ENCODE results near the gene BEST4.

The BEST4 gene

DNA sequence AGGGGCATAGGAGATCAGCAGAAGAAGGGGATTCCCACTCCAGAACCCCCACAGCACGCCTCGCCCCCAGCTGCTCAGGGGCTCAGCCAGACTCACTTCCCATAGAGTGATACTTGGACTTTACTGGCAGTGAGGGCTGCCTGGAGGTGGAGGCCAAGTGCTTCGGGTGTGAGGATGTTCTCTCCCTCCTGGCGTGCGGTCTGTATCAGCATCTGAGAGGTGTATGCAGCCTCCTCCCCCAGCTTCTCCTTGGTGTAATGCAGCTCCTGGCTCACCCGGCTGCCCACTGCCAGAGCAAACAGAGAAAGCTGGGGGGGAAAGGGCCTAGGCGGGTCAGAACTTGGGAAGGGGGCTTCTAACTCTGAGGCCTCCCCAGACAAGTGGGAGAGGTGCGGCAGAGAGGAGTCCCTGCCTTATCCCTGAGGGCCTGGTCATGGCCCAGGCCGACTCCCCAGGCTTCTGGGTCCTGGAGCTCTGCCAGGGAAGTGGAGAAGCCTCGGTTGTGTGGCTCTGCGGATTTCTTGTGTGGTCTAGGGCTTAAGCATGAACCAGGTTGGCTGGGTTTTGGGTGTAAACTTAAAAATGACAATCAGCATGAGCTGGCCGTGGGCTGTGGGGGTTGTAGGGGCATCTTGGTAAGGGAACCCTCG is 44.2 kb upstream of the BEST4 start:
- Histone ChIP-seq H3K27ac (ENCODE audit: low read depth, low read length) (no peak overlapping the region), H3K4me1 (ENCODE audit: control insufficient read depth, low read length) (peaks cover 8% of the 10 kb centered on the region), H3K27me3 (ENCODE audit: control insufficient read depth, low read length) (no peaks in the 10 kb centered on the region), H3K36me3 (ENCODE audit: control insufficient read depth, low read length) (no peaks in the 10 kb centered on the region), H3K9me2 (replicated peaks; ENCODE audit: control insufficient read depth, low read length) (no peaks in the 10 kb centered on the region), H3K9me3 (ENCODE audit: control insufficient read depth, insufficient read depth, low read length) (no peaks in the 10 kb centered on the region), H3K79me2 (ENCODE audit: control insufficient read depth, low read length) (no peaks in the 10 kb centered on the region), H3F3A (ENCODE audit: control insufficient read depth, insufficient read depth) (no peaks in the 10 kb centered on the region), H3K4me2 (ENCODE audit: low read length) (no peak overlapping the region), H3K4me3 (ENCODE audit: low read length) (no peak overlapping the region), H4K20me1 (ENCODE audit: control insufficient read depth, insufficient read depth, low read depth, low read length) (no peaks in the 10 kb centered on the region)
- TF ChIP-seq, protein P1, sequence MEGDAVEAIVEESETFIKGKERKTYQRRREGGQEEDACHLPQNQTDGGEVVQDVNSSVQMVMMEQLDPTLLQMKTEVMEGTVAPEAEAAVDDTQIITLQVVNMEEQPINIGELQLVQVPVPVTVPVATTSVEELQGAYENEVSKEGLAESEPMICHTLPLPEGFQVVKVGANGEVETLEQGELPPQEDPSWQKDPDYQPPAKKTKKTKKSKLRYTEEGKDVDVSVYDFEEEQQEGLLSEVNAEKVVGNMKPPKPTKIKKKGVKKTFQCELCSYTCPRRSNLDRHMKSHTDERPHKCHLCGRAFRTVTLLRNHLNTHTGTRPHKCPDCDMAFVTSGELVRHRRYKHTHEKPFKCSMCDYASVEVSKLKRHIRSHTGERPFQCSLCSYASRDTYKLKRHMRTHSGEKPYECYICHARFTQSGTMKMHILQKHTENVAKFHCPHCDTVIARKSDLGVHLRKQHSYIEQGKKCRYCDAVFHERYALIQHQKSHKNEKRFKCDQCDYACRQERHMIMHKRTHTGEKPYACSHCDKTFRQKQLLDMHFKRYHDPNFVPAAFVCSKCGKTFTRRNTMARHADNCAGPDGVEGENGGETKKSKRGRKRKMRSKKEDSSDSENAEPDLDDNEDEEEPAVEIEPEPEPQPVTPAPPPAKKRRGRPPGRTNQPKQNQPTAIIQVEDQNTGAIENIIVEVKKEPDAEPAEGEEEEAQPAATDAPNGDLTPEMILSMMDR (IDR thresholded peaks at IDR 0.05; ENCODE audit: low read depth, low read length, poor library complexity, severe bottlenecking), result no peak
- no peak for TF ChIP-seq EZH2phosphoT487 (IDR thresholded peaks at IDR 0.05; ENCODE audit: borderline replicate concordance, low read length)

DNA sequence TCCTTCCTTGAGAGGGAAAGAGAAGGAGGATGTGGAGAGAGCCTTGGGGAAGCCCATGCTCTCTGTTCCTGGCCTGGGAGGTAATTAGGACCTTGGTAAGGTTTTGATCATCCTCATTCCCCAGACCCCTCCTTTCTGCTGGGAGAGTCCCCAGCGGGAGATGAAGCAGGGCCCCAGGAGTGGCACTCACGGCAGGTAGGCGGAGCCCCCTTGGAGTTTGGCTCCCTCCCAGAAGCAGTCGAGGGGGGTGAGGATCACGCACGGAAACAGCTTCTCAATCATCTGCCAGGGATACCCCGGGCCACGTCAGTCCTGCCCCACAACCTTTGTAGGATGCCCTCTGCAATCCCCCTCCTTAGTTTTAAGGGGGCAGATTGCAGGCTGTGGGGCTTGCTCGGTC is 43.5 kb upstream of the BEST4 start:
- no peaks in the 10 kb centered on the region; the same call in 1 of the 2 replicates for H3K27me3 ChIP-seq (ENCODE audit: control insufficient read depth, low read length)
- TF ChIP-seq, protein P1 (IDR thresholded peaks at IDR 0.05; ENCODE audit: low read depth, low read length, poor library complexity, severe bottlenecking), result no peak
- no peak for TF ChIP-seq EZH2phosphoT487 (IDR thresholded peaks at IDR 0.05; ENCODE audit: borderline replicate concordance, low read length)
- H3K4me3 ChIP-seq (ENCODE audit: low read length), result no peak overlapping the region
- H3K36me3 ChIP-seq (ENCODE audit: control insufficient read depth, low read length), result no peaks in the 10 kb centered on the region
- H3K27ac ChIP-seq (ENCODE audit: low read depth, low read length), result no peak overlapping the region
- no peak overlapping the region for H3K4me2 ChIP-seq (ENCODE audit: low read length)
- H3K4me1 ChIP-seq (ENCODE audit: control insufficient read depth, low read length), result peaks cover 8% of the 10 kb centered on the region
- no peaks in the 10 kb centered on the region for H3F3A ChIP-seq (ENCODE audit: control insufficient read depth, insufficient read depth)
- no peaks in the 10 kb centered on the region for H3K9me3 ChIP-seq (ENCODE audit: control insufficient read depth, insufficient read depth, low read length)
- no peaks in the 10 kb centered on the region for H3K79me2 ChIP-seq (ENCODE audit: control insufficient read depth, low read length)
- no peaks in the 10 kb centered on the region for H4K20me1 ChIP-seq (ENCODE audit: control insufficient read depth, insufficient read depth, low read depth, low read length)
- no peaks in the 10 kb centered on the region for H3K9me2 ChIP-seq (replicated peaks; ENCODE audit: control insufficient read depth, low read length)

DNA sequence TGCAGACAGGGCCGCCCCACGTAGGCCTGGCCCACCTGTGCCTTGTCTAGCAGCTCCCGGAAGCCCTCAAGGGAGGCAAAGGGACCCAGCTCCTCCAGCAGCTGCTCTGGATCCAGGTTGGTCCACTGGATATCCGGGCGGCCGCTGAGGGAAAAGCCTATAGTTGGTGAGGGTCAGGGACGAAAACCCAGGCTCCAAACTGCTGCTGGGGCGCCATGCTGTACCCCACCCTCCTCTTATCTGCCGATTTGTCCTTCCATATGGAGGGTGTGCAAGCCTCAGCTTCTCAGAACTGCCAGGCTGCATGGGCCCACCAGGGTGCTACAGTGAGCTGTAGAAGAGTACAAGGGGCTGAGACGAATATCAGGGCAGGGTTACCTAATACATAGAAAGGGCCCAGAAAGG is 42.9 kb upstream of the BEST4 start:
- Histone ChIP-seq H3F3A (ENCODE audit: control insufficient read depth, insufficient read depth) (no peaks in the 10 kb centered on the region), H3K36me3 (ENCODE audit: control insufficient read depth, low read length) (no peaks in the 10 kb centered on the region), H3K27me3 (ENCODE audit: control insufficient read depth, low read length) (no peaks in the 10 kb centered on the region; the same call in 1 of the 2 replicates), H3K9me3 (ENCODE audit: control insufficient read depth, insufficient read depth, low read length) (no peaks in the 10 kb centered on the region), H4K20me1 (ENCODE audit: control insufficient read depth, insufficient read depth, low read depth, low read length) (no peaks in the 10 kb centered on the region), H3K4me3 (ENCODE audit: low read length) (no peak overlapping the region), H3K4me2 (ENCODE audit: low read length) (no peak overlapping the region), H3K4me1 (ENCODE audit: control insufficient read depth, low read length) (peaks cover 4% of the 10 kb centered on the region), H3K9me2 (replicated peaks; ENCODE audit: control insufficient read depth, low read length) (no peaks in the 10 kb centered on the region), H3K27ac (ENCODE audit: low read depth, low read length) (no peak overlapping the region), H3K79me2 (ENCODE audit: control insufficient read depth, low read length) (no peaks in the 10 kb centered on the region)
- TF ChIP-seq, protein P1 (IDR thresholded peaks at IDR 0.05; ENCODE audit: low read depth, low read length, poor library complexity, severe bottlenecking), result no peak
- TF ChIP-seq EZH2phosphoT487 (IDR thresholded peaks at IDR 0.05; ENCODE audit: borderline replicate concordance, low read length), result no peak

Measured in DOHH2 (cell line).